Cardiac muscle cell (in vitro differentiated cells and primary cell): ENCODE measurements around the gene PLD4. TPM values are rescaled to one million over a fixed set of nuclear protein-coding genes. Genes with fewer than 3 reads are reported as not detected.

Source experiments
- DNase-seq, 2 donors: peaks; one replicate each; pipeline versions ENCODE4 v3.0.0 to v3.0.0-alpha.2; 2010 to 2017; ENCODE audit warnings: low read depth in 1 of 2, low spot score in 1 of 2
- H3K27ac ChIP-seq: fragments of 200-600 bp; sonication (generic); 2 replicates; pipeline ENCODE4 v1.5.1; 2016
- H3K27me3 ChIP-seq: fragments of 200-600 bp; sonication (generic); 2 replicates; pipeline ENCODE4 v1.6.0; 2016; ENCODE audit warnings: control low read depth
- H3K36me3 ChIP-seq: fragments of 200-600 bp; sonication (generic); 2 replicates; pipeline ENCODE4 v1.5.1; 2016; ENCODE audit warnings: control low read depth
- H3K4me1 ChIP-seq: fragments of 200-600 bp; sonication (generic); 2 replicates; pipeline ENCODE4 v1.8.1; 2017; ENCODE audit warnings: low read depth, mild to moderate bottlenecking, mixed run types
- H3K4me3 ChIP-seq: fragments of 200-600 bp; sonication (generic); 2 replicates; pipeline ENCODE4 v1.5.1; 2016; ENCODE audit warnings: mild to moderate bottlenecking
- H3K9me3 ChIP-seq: fragments of 200-600 bp; sonication (generic); 2 replicates; pipeline ENCODE4 v1.5.1; 2017; ENCODE audit warnings: low read depth, mild to moderate bottlenecking, control low read depth
- CTCF ChIP-seq: IDR thresholded peaks from 2 replicates; pipeline ENCODE4 v1.5.1; 2012; ENCODE audit warnings: low read depth, mild to moderate bottlenecking, low read length
- polyA plus RNA-seq: library from polyadenylated mRNA; unstranded; fragments of >200 nt; fragmentation: Nextera tagmentation; extraction: Ambion mirVana; gene quantifications from 2 replicates; pipeline ENCODE4 v1.2.1, GENCODE V29; 2016
- total RNA-seq: library from RNA; depleted of rRNA; stranded (reverse); fragments of >200 nt; gene quantifications from 2 replicates; pipeline ENCODE4 v1.2.3, GENCODE V29; 2016

Gene PLD4
- total and polyA plus RNA-seq, 2 experiments from 2014 or later: 0.07 to 0.54 TPM

GRCh38 chr14:104971447-104972240 lies 47.0 kb downstream of the PLD4 start:
- peaks cover 10% of the 10 kb centered on the region for H3K4me1 ChIP-seq

GRCh38 chr14:104972301-104973134 lies 47.8 kb downstream of the PLD4 start:
- Histone ChIP-seq H3K4me1 (peaks cover 8% of the 10 kb centered on the region), H3K27me3 (peaks cover 8% of the 10 kb centered on the region), H3K36me3 (no peaks in the 10 kb centered on the region), H3K27ac (no peak overlapping the region), H3K4me3 (no peak overlapping the region), H3K9me3 (no peaks in the 10 kb centered on the region)
- no peak for TF ChIP-seq CTCF
- no peak for DNase-seq

More at GRCh38 chr14:104971447-104972240, 47.0 kb downstream of the PLD4 start:
- Histone ChIP-seq H3K27ac (no peak overlapping the region), H3K36me3 (no peaks in the 10 kb centered on the region), H3K4me3 (no peak overlapping the region), H3K9me3 (no peaks in the 10 kb centered on the region), H3K27me3 (no peaks in the 10 kb centered on the region)
- no peak for TF ChIP-seq CTCF
- DNase-seq: no peak

GRCh38 chr14:104973135-104973384 lies 48.4 kb downstream of the PLD4 start:
- peak in 1 of 2 donors; percentile 95 for DNase-seq
- Histone ChIP-seq H3K9me3 (no peaks in the 10 kb centered on the region), H3K4me1 (peaks cover 6% of the 10 kb centered on the region), H3K27me3 (peaks cover 11% of the 10 kb centered on the region), H3K4me3 (no peak overlapping the region), H3K27ac (no peak overlapping the region), H3K36me3 (no peaks in the 10 kb centered on the region)
- TF ChIP-seq CTCF: no peak

GRCh38 chr14:104973385-104974145 lies 48.9 kb downstream of the PLD4 start:
- Histone ChIP-seq H3K27me3 (peaks cover 12% of the 10 kb centered on the region), H3K4me3 (no peak overlapping the region), H3K36me3 (no peaks in the 10 kb centered on the region), H3K27ac (no peak overlapping the region), H3K9me3 (no peaks in the 10 kb centered on the region), H3K4me1 (peaks cover 4% of the 10 kb centered on the region)
- DNase-seq: peak in 1 of 2 donors; percentile 83
- no peak for TF ChIP-seq CTCF

- no peak for TF ChIP-seq CTCF
- no peak for DNase-seq
- H3K9me3 ChIP-seq: no peaks in the 10 kb centered on the region
- peaks cover 4% of the 10 kb centered on the region for H3K4me1 ChIP-seq
- H3K4me3 ChIP-seq: no peak overlapping the region
- H3K27ac ChIP-seq: no peak overlapping the region
- H3K36me3 ChIP-seq: no peaks in the 10 kb centered on the region
- H3K27me3 ChIP-seq: peaks cover 16% of the 10 kb centered on the region
Observed at GRCh38 chr14:104974146-104974541, 49.5 kb downstream of the PLD4 start.
